ENCODE measurements around the gene ZMYND8. TPM values are rescaled to one million over a fixed set of nuclear protein-coding genes. Genes with fewer than 3 reads are reported as not detected.

The ZMYND8 gene
- polyA plus RNA-seq, 1 donor from 2014 or later = 16.8 TPM

DNA sequence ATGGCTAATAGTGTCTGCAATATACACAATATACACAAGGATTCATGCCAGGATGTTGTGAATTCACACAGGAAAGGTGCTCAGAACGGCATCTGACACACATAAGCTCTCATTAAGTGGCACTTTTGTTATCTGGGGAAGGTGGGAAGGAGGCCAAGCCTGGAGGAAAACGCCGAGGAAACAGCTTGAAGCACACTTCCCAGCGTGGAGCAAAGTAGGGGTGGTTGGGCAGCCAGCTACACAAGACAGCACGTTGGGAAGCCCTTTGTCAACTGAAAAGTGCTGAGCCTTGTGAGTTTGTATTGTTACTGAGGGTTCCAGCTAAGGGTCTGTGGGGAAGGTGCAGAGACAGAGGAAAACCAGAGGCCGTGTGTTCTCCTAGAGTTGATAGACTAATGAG is 181.0 kb downstream of the ZMYND8 start:
- H3K9me3 ChIP-seq (ENCODE audit: low read length) = no peaks in the 10 kb centered on the region
- H3K4me3 ChIP-seq (ENCODE audit: low read length) = no peak overlapping the region
- H3K79me2 ChIP-seq (replicated peaks; ENCODE audit: insufficient read depth, low read length) = no peaks in the 10 kb centered on the region
- no peak overlapping the region for H3K4me2 ChIP-seq (ENCODE audit: low read length)
- H3K27ac ChIP-seq (ENCODE audit: low read length) = no peak overlapping the region
- no peaks in the 10 kb centered on the region for H3K36me3 ChIP-seq (ENCODE audit: insufficient read depth, low read length)
- H3K9ac ChIP-seq (ENCODE audit: low read length) = no peak overlapping the region
- no peaks in the 10 kb centered on the region for H3K27me3 ChIP-seq (ENCODE audit: insufficient read depth, low read depth, low read length)
- TF ChIP-seq SMC3 (conservative IDR thresholded peaks at IDR 0.05; ENCODE audit: poor library complexity) (no peak), REST (IDR thresholded peaks at IDR 0.05; ENCODE audit: borderline replicate concordance) (no peak), EZH2 (IDR thresholded peaks at IDR 0.05; ENCODE audit: borderline replicate concordance, insufficient read depth, low read length, poor library complexity, severe bottlenecking) (no peak), CTCF (IDR thresholded peaks at IDR 0.05; ENCODE audit: poor library complexity, severe bottlenecking) (no peak), TAF1 (IDR thresholded peaks at IDR 0.05; ENCODE audit: low read depth) (no peak), MXI1 (conservative IDR thresholded peaks at IDR 0.05; ENCODE audit: poor library complexity, severe bottlenecking) (no peak), EP300 (conservative IDR thresholded peaks at IDR 0.05; ENCODE audit: poor library complexity, severe bottlenecking) (no peak), POLR2AphosphoS5 (IDR thresholded peaks at IDR 0.05) (no peak), RAD21 (conservative IDR thresholded peaks at IDR 0.05) (no peak)
- no peaks in the 10 kb centered on the region for H4K20me1 ChIP-seq (ENCODE audit: insufficient read depth)
- H3F3A ChIP-seq (ENCODE audit: insufficient read depth, low read length, poor library complexity, severe bottlenecking) = no peaks in the 10 kb centered on the region
- H2AFZ ChIP-seq (ENCODE audit: low read depth, low read length) = no peak overlapping the region
- no peaks in the 10 kb centered on the region for H3K9me2 ChIP-seq (ENCODE audit: insufficient read depth, low read length)

GRCh38 chr20:47174456-47175243 is 181.8 kb downstream of the ZMYND8 start:
- Histone ChIP-seq H3F3A (ENCODE audit: insufficient read depth, low read length, poor library complexity, severe bottlenecking) (no peaks in the 10 kb centered on the region), H3K79me2 (replicated peaks; ENCODE audit: insufficient read depth, low read length) (no peaks in the 10 kb centered on the region), H3K9me2 (ENCODE audit: insufficient read depth, low read length) (no peaks in the 10 kb centered on the region), H3K27ac (ENCODE audit: low read length) (no peak overlapping the region), H3K36me3 (ENCODE audit: insufficient read depth, low read length) (no peaks in the 10 kb centered on the region), H3K27me3 (ENCODE audit: insufficient read depth, low read depth, low read length) (no peaks in the 10 kb centered on the region), H3K9ac (ENCODE audit: low read length) (no peak overlapping the region), H4K20me1 (ENCODE audit: insufficient read depth) (no peaks in the 10 kb centered on the region), H2AFZ (ENCODE audit: low read depth, low read length) (no peak overlapping the region), H3K9me3 (ENCODE audit: low read length) (no peaks in the 10 kb centered on the region), H3K4me3 (ENCODE audit: low read length) (no peak overlapping the region), H3K4me2 (ENCODE audit: low read length) (no peak overlapping the region)
- TF ChIP-seq REST (IDR thresholded peaks at IDR 0.05; ENCODE audit: borderline replicate concordance) = no peak
- TF ChIP-seq CTCF (IDR thresholded peaks at IDR 0.05; ENCODE audit: poor library complexity, severe bottlenecking) = no peak
- TF ChIP-seq SMC3 (conservative IDR thresholded peaks at IDR 0.05; ENCODE audit: poor library complexity) = no peak
- no peak for TF ChIP-seq RAD21 (conservative IDR thresholded peaks at IDR 0.05)
- TF ChIP-seq MXI1 (conservative IDR thresholded peaks at IDR 0.05; ENCODE audit: poor library complexity, severe bottlenecking) = no peak
- TF ChIP-seq POLR2AphosphoS5 (IDR thresholded peaks at IDR 0.05) = no peak
- TF ChIP-seq EZH2 (IDR thresholded peaks at IDR 0.05; ENCODE audit: borderline replicate concordance, insufficient read depth, low read length, poor library complexity, severe bottlenecking) = no peak
- TF ChIP-seq TAF1 (IDR thresholded peaks at IDR 0.05; ENCODE audit: low read depth) = no peak
- no peak for TF ChIP-seq EP300 (conservative IDR thresholded peaks at IDR 0.05; ENCODE audit: poor library complexity, severe bottlenecking)
